HepG2 (cell line): ENCODE results near the gene TGM1. TPM values are rescaled to one million over a fixed set of nuclear protein-coding genes. Genes with fewer than 3 reads are reported as not detected.

Source experiments
- FLYWCH1 ChIP-seq: sonication (generic); formaldehyde crosslinking; IDR thresholded peaks from 2 replicates; pipeline ENCODE4 v1.8.1; 2023; ENCODE audit warnings: mild to moderate bottlenecking, missing genetic modification reagents
- IRF2 ChIP-seq: IDR thresholded peaks from 2 replicates; pipeline ENCODE4 v1.6.1; 2018; ENCODE audit warnings: missing genetic modification reagents, missing compliant biosample characterization
- MTA1 ChIP-seq: sonication (generic); formaldehyde crosslinking; IDR thresholded peaks from 2 replicates; pipeline ENCODE4 v1.4.0; 2020; ENCODE audit warnings: missing genetic modification reagents, mild to moderate bottlenecking, borderline replicate concordance
- PHB2 ChIP-seq: fragments of 450-650 bp; IDR thresholded peaks from 2 replicates; pipeline ENCODE4 v1.6.1; 2018; ENCODE audit not compliant: partially characterized antibody
- SAFB2 ChIP-seq: sonication (generic); formaldehyde crosslinking; IDR thresholded peaks from 2 replicates; pipeline ENCODE4 v1.5.1; 2020; ENCODE audit warnings: missing genetic modification reagents, low read depth, mild to moderate bottlenecking, borderline replicate concordance
- SALL1 ChIP-seq: sonication (generic); formaldehyde crosslinking; IDR thresholded peaks from 2 replicates; pipeline ENCODE4 v1.8.0; 2022; ENCODE audit warnings: mild to moderate bottlenecking, missing genetic modification reagents
- TBX3 ChIP-seq: fragments of 450-650 bp; IDR thresholded peaks from 2 replicates; pipeline ENCODE4 v1.6.1; 2017; ENCODE audit warnings: antibody characterized with exemption, mild to moderate bottlenecking, inconsistent platforms, borderline replicate concordance
- TEAD3 ChIP-seq: optimal IDR thresholded peaks from 2 replicates; pipeline ENCODE3; 2016; ENCODE audit warnings: borderline replicate concordance
- ZNF816 ChIP-seq: sonication (generic); formaldehyde crosslinking; IDR thresholded peaks from 2 replicates; pipeline ENCODE4 v1.8.0; 2022; ENCODE audit warnings: missing genetic modification reagents, mild to moderate bottlenecking, borderline replicate concordance
- polyA plus RNA-seq, 8 experiments: library from polyadenylated mRNA; depleted of rRNA in 3 of 8; stranded (reverse) in 7 of 8; unstranded in 1 of 8; fragments of >200 nt; fragmentation: Illumina TruSeq in 4 of 8; extraction: Trizol in 4 of 8; gene quantifications; 2 replicates each; pipeline versions ENCODE4 v1.2.1 to v1.2.3, GENCODE V29; 2011 to 2016; ENCODE audit warnings: low read depth in 4 of 8, missing spikeins in 1 of 8, mixed read lengths in 1 of 8; ENCODE audit not compliant: insufficient read depth in 1 of 8
- total RNA-seq, 5 experiments: library from RNA; depleted of rRNA; stranded (reverse); fragments of >200 nt; fragmentation: Illumina TruSeq; extraction: Trizol; gene quantifications; 2 replicates each; pipeline ENCODE4 v1.2.3, GENCODE V29; 2016; ENCODE audit warnings: low read depth in 1 of 5
- TF ChIP-seq, protein P1 (sequence below): sonication (generic); formaldehyde crosslinking; IDR thresholded peaks from 2 replicates; pipeline ENCODE4 v1.4.0; 2020; ENCODE audit warnings: mild to moderate bottlenecking, missing genetic modification reagents
- TF ChIP-seq, protein P2 (sequence below): sonication (generic); formaldehyde crosslinking; IDR thresholded peaks from 2 replicates; pipeline ENCODE4 v1.8.0; 2022; ENCODE audit warnings: missing genetic modification reagents, low read depth, mild to moderate bottlenecking, borderline replicate concordance
- TF ChIP-seq, protein P3 (sequence below): IDR thresholded peaks from 2 replicates; pipeline ENCODE4 v1.6.1; 2012; ENCODE audit warnings: low read depth, low read length, improper control_type of control experiment
- TF ChIP-seq, protein P4 (sequence below): sonication (generic); formaldehyde crosslinking; IDR thresholded peaks from 2 replicates; pipeline ENCODE4 v1.4.0; 2020; ENCODE audit warnings: missing genetic modification reagents, borderline replicate concordance

The TGM1 gene
- total and polyA plus RNA-seq, 2 of the 13 experiments (the other 11 are each of a cell fraction or from before 2014, with no cell fraction given), result 3.2 to 10.6 TPM

DNA sequence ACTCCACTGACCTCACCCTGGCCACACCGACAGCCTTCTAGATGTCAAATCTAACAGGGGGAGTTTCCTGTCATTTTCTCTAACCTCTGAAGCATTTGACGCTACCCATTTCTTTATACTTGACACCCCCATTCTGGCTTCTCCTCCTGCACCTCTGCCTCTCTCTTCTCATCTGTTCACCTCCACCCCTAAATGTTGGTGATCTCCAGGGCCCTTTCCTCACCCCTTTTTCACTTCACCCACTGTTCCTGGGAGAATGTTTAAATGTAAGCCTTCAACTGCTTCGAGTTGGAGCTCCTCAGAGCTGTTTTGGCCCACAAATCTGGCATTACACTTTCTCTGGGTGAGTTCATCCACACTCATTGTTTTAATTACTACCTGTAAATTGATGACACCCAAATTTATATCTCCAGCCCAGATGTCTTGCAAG lies 8.9 kb upstream of the TGM1 start (continued):
- TF ChIP-seq, protein P1, sequence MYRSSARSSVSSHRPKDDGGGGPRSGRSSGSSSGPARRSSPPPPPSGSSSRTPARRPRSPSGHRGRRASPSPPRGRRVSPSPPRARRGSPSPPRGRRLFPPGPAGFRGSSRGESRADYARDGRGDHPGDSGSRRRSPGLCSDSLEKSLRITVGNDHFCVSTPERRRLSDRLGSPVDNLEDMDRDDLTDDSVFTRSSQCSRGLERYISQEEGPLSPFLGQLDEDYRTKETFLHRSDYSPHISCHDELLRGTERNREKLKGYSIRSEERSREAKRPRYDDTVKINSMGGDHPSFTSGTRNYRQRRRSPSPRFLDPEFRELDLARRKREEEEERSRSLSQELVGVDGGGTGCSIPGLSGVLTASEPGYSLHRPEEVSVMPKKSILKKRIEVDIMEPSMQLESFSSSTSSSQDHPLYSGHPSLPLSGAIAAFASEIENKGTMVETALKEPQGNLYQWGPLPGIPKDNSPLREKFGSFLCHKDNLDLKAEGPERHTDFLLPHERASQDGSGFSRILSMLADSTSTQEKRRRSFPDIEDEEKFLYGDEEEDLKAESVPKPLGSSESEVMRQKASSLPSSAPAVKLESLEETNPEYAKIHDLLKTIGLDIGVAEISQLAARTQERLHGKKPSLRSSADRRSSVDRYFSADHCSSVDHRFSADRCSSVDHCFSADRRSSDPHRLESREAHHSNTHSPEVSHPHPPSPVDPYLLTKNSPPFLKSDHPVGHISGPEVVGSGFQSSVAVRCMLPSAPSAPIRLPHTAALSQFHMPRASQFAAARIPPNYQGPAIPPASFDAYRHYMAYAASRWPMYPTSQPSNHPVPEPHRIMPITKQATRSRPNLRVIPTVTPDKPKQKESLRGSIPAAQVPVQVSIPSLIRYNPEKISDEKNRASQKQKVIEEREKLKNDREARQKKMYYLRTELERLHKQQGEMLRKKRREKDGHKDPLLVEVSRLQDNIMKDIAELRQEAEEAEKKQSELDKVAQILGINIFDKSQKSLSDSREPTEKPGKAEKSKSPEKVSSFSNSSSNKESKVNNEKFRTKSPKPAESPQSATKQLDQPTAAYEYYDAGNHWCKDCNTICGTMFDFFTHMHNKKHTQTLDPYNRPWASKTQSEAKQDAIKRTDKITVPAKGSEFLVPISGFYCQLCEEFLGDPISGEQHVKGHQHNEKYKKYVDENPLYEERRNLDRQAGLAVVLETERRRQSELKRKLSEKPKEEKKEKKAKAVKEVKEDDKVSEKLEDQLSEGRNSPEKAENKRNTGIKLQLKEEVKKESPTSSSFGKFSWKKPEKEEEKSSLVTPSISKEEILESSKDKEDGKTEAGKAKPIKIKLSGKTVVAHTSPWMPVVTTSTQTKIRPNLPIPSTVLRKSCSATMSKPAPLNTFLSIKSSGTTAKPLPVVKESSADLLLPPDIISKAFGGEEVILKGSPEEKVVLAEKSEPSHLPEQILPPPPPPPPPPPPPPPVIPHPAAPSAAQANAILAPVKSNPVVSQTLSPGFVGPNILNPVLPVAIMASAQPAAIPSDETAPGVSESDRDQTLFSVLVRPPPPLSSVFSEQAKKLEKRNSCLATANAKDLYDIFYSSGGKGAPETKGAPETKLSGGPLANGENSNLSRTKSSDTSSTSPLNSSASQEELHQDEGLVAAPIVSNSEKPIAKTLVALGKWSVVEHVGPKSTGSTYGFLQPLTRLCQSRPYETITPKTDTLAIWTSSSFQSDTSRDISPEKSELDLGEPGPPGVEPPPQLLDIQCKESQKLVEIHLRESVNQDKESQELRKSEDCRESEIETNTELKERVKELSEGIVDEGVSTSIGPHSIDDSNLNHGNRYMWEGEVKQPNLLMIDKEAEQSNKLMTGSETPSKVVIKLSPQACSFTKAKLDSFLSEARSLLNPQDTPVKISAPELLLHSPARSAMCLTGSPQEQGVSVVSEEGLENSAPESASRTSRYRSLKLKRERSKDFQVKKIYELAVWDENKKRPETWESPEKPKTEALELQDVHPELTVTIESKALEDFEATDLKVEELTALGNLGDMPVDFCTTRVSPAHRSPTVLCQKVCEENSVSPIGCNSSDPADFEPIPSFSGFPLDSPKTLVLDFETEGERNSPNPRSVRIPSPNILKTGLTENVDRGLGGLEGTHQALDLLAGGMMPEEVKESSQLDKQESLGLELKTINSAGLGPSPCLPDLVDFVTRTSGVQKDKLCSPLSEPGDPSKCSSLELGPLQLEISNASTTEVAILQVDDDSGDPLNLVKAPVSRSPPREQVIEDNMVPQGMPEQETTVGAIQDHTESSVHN (CRISPR knock-in tag), result no peak
- TF ChIP-seq PHB2 (no peak), MTA1 (no peak), IRF2 (CRISPR knock-in tag) (no peak), TBX3 (no peak), SAFB2 (CRISPR knock-in tag) (no peak), ZNF816 (no peak), SALL1 (CRISPR knock-in tag) (no peak), TEAD3 (CRISPR knock-in tag) (no peak), FLYWCH1 (CRISPR knock-in tag) (peak; percentile 23; the same call in 1 of the 2 replicates)
- TF ChIP-seq, protein P2, sequence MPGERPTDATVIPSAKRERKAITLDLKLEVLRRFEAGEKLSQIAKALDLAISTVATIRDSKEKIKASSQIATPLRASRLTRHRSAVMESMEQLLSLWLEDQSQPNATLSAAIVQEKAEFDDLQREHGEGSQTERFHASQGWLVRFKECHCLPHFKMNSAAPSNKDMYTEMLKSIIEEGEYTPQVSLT (CRISPR knock-in tag), result no peak
- TF ChIP-seq, protein P3, sequence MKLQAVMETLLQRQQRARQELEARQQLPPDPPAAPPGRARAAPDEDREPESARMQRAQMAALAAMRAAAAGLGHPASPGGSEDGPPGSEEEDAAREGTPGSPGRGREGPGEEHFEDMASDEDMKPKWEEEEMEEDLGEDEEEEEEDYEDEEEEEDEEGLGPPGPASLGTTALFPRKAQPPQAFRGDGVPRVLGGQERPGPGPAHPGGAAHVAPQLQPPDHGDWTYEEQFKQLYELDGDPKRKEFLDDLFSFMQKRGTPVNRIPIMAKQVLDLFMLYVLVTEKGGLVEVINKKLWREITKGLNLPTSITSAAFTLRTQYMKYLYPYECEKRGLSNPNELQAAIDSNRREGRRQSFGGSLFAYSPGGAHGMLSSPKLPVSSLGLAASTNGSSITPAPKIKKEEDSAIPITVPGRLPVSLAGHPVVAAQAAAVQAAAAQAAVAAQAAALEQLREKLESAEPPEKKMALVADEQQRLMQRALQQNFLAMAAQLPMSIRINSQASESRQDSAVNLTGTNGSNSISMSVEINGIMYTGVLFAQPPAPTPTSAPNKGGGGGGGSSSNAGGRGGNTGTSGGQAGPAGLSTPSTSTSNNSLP, result no peak
- TF ChIP-seq, protein P4, sequence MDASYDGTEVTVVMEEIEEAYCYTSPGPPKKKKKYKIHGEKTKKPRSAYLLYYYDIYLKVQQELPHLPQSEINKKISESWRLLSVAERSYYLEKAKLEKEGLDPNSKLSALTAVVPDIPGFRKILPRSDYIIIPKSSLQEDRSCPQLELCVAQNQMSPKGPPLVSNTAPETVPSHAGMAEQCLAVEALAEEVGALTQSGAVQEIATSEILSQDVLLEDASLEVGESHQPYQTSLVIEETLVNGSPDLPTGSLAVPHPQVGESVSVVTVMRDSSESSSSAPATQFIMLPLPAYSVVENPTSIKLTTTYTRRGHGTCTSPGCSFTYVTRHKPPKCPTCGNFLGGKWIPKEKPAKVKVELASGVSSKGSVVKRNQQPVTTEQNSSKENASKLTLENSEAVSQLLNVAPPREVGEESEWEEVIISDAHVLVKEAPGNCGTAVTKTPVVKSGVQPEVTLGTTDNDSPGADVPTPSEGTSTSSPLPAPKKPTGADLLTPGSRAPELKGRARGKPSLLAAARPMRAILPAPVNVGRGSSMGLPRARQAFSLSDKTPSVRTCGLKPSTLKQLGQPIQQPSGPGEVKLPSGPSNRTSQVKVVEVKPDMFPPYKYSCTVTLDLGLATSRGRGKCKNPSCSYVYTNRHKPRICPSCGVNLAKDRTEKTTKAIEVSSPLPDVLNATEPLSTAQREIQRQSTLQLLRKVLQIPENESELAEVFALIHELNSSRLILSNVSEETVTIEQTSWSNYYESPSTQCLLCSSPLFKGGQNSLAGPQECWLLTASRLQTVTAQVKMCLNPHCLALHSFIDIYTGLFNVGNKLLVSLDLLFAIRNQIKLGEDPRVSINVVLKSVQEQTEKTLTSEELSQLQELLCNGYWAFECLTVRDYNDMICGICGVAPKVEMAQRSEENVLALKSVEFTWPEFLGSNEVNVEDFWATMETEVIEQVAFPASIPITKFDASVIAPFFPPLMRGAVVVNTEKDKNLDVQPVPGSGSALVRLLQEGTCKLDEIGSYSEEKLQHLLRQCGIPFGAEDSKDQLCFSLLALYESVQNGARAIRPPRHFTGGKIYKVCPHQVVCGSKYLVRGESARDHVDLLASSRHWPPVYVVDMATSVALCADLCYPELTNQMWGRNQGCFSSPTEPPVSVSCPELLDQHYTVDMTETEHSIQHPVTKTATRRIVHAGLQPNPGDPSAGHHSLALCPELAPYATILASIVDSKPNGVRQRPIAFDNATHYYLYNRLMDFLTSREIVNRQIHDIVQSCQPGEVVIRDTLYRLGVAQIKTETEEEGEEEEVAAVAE (CRISPR knock-in tag), result no peak
